ENCODE measurements around the gene KLRG1. TPM values are rescaled to one million over a fixed set of nuclear protein-coding genes. Genes with fewer than 3 reads are reported as not detected.
A peak's percentile ranks its signal among the peaks of the same experiment; 100 is the strongest.

KLRG1 gene
- polyA plus RNA-seq, 3 donors, result 1.8 to 2.2 (median 1.9) TPM

DNA sequence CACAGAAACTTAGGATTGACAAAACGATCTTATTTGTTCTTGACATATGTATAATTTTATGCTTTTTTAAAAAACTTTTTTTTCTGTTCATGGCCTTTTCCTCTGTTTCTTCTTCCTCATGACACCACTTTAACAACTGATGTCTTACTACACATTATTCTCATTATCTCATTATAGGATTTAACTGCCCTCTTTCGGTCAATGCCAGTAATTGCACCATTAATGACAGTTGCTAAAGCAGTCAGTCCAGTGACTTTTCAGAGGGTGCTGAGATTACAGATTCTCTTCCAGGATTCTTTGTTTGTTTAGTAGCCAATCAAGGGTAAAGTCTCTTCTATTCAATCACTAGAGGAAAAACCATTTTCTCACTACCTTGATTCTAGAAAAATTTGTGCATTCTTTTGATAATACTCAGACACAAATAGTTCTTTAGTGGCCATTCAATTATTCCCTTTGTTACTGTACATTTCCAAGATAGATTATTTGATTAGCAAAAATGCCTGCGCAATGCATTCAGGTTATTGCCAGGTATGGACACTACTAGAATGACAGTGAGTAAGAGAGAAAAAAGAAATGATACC lies 50.1 kb downstream of the KLRG1 start:
- peak; percentile 36 for DNase-seq

DNA sequence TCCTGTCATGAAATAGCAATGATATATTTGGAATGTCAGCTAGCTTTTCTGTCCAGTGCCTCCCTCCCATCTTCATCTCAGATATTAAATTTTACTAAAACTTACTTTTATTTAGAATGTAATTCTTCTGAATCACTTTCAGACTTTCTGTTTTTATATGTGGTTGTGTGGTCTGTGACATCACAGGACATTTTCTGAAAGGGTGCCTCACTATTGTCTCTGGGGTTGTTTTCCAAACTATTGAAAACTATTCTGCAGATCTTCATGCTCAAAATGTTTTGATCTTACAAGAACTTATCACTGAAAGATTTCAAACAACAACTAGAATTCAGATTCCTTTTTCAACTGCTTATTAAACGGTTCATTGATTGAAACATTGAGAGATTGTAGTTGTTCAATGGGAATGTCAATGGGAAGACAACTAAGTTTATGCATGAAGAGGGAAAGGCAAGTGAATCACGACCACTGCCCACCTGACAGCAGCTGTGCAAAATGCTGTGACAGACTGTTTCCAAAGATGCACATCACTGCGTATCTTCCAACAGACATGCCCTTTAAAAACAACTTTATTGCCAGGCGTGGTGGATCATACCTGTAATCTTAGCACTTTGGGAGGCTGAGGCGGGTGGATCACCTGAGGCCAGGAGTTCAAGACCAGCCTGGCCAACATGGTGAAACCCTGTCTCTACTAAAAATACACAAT lies 51.3 kb downstream of the KLRG1 start:
- DNase-seq, result no peak

- no peak for DNase-seq
Measured at GRCh38 chr12:9041321-9041720, 52.0 kb downstream of the KLRG1 start.

DNA sequence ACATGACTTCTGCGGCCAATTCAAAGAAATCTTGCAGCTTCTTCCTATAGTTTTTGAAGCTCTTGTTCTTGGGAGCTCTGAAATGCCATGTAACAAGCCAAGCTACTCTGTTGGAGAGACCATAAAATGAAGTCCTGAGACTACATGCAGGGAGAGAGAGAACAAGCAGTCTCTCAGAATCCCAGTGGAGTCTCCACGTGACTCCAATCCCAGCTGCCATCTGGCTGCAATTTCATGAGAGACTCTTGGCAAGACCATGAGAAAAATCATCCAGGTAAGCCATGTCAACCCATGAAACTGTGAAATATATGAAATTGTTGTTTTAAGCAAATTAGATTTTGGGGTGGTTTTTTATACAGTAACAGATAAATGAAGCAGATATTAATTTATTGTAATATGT lies 54.4 kb downstream of the KLRG1 start:
- no peak for DNase-seq

- DNase-seq, result no peak
Measured at GRCh38 chr12:9047105-9047504, 57.8 kb downstream of the KLRG1 start.

DNA sequence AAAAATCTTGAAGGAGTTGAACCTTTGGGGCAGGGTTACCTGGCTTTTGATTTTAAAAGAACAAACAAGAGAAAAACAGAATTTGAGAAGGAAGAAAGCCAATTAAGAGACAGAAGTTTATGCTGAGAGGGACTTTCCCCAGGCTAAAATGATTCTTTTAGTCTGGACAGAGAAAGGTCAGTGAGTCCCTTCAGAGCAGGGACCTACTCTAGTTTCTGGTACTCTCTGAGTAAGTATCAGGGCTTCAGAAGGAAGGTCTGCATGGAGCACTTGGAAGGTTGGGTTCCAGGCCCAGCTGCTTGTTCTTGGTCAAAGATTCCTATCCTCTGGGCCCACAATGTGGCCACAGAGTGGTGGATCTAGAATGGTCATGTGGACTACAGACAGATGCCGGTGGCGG lies 59.6 kb downstream of the KLRG1 start:
- DNase-seq, result no peak

DNA sequence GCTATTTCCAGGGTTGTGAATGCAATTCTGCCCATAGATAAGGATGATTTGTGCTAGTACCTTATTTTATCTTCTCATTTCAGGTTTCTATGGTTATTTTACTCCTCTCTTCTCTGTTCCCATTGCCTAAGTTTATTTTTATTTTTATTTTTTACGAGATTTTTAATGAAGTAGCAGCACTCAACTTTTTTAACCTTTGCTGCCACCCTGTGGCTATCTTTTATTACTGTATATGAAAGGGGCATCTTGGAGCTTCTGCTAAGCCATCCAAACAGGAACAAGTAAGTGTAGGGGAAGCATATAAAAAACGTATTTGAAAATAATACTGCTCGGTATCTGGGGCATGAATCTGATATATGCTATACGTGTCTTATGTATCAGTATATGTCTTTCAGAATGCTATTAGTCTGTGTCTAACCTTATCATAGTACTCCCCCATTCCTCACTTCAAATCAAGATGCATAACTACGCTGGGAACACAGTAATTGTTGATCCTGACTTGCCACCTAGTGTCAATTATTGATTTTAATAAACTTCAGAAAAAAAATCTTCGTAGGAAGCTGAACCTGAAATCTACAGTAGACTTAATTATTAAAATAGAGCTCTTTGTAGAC lies 60.3 kb downstream of the KLRG1 start:
- peak; percentile 27 for DNase-seq

DNA sequence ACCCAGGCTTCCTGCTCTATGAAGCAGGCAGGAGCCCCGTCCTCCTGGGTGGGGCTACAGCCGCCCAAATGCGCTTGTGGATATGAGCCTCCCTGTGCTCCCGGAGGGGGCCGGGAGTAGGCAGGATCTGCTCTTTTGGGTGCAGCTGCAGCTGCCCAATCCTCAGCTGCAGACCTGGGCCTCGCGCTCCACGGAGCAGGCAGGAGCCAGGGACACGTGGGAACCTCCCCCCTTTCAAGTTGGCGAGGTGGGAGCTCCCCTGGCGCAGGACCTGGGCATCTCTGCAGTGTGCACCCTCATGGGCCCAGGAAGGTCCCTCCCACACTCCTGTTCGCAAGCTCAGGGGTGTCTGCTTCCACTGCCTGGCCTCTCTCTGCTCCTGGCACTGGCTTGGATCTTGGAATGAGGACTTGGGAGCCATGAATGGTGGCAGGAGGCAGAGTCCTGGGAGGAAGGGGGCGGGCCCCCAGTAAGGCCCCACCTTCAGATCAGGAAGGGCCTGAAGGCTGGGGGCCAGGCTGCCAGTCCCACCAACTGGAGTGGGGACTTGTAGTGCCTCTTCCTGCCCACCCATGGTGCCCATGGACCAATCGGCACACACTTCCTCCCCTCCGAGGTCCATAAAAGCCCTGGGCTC lies 61.3 kb downstream of the KLRG1 start:
- DNase-seq, result no peak

DNA sequence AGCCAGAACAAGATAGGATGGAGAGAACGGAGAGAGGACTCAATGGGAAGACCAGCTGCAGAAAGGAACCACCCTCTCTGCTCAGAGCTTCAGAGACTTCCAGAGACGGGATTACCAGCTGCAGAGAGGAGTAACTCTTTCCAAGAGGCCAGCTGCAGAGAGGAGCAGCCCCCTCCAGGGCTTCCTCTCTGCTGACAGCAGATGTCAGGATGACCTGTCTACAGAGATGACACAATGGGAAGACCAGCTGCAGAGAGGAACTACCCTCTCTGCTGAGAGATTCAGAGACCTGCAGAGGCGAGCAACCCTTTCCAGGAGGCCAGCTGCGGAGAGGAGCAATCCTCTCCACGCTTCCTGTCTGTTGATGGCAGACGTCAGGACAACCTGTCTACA lies 61.8 kb downstream of the KLRG1 start:
- DNase-seq, result no peak

DNA sequence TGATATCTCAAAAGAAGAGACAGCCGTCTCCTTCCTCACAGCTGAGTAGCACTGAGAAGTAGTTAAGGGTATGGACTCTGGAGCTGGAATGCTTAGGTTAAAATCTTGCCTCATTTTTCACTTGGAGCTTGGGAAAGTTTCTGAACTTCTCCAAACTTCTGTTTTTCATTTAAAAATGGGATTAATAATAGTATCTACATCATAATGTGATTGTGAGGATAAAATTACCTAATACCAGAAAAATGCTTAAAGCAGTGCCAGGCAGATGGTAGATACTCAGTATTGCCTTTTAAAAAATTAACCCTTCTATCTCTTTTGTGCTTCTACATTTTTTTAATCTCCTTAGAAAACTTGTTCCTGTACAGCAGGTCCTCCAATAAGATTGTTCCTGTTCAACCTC lies 63.3 kb downstream of the KLRG1 start:
- no peak for DNase-seq

Other genes starting within 250 kb of the KLRG1 start
- gene A2ML1, start 166.9 kb upstream of the KLRG1 start, polyA plus RNA-seq (ENCODE audit: insufficient read length in 3 of 3), result under 1 TPM; 0.20 to 0.86 (median 0.71) TPM
- 10 to 100 TPM; 67.8 to 95.9 (median 94.2) TPM for gene PHC1, start 75.0 kb upstream of the KLRG1 start, polyA plus RNA-seq (ENCODE audit: insufficient read length in 3 of 3)
- 100 to 1,000 TPM; 204 to 212 (median 208) TPM for gene M6PR, start 39.9 kb upstream of the KLRG1 start, polyA plus RNA-seq (ENCODE audit: insufficient read length in 3 of 3)
- gene A2M, start 126.4 kb downstream of the KLRG1 start, polyA plus RNA-seq (ENCODE audit: insufficient read length in 3 of 3), result 100 to 1,000 TPM; 164 to 222 (median 194) TPM
- under 1 TPM; 0.30 to 0.56 (median 0.53) TPM for gene PZP, start 218.8 kb downstream of the KLRG1 start, polyA plus RNA-seq (ENCODE audit: insufficient read length in 3 of 3)

Data from renal pelvis (tissue), 4 donors.